Neutrophil (primary cell): Measurements from ENCODE around the gene POLR3GL.
A peak's percentile ranks its signal among the peaks of the same experiment; 100 is the strongest.

ENCODE experiments used
- H3K27ac ChIP-seq: fragments of 200-600 bp; sonication (generic); 2 replicates; pipeline ENCODE4 v1.5.1; 2016; ENCODE audit warnings: mild to moderate bottlenecking, moderate library complexity
- H3K27me3 ChIP-seq: fragments of 200-600 bp; sonication (generic); 2 replicates; pipeline ENCODE4 v1.6.0; 2016; ENCODE audit warnings: mild to moderate bottlenecking
- H3K36me3 ChIP-seq: fragments of 200-600 bp; sonication (generic); 2 replicates; pipeline ENCODE4 v1.5.1; 2017
- H3K4me1 ChIP-seq, 2 experiments: fragments of 200-600 bp in 1 of 2; sonication (generic) in 1 of 2; 1 replicate in 1 of 2; 2 replicates in 1 of 2; pipeline versions ENCODE4 v1.5.1 to v1.6.1; 2013 to 2016; ENCODE audit warnings: low read depth in 1 of 2, low read length in 1 of 2, mild to moderate bottlenecking in 1 of 2, moderate library complexity in 1 of 2; ENCODE audit not compliant: control insufficient read depth in 1 of 2, insufficient read depth in 1 of 2
- H3K4me3 ChIP-seq, 2 experiments: fragments of 200-600 bp in 1 of 2; sonication (generic) in 1 of 2; 1 replicate in 1 of 2; 2 replicates in 1 of 2; pipeline ENCODE4 v1.5.1; 2013 to 2016; ENCODE audit warnings: low read depth in 1 of 2, low read length in 1 of 2, mild to moderate bottlenecking in 1 of 2, moderate library complexity in 1 of 2
- H3K9me3 ChIP-seq: fragments of 200-600 bp; sonication (generic); 2 replicates; pipeline ENCODE4 v1.5.1; 2016
- TF ChIP-seq, protein P1 (sequence below): fragments of 200-600 bp; sonication (generic); IDR thresholded peaks from 2 replicates; pipeline ENCODE4 v1.5.1; 2016; ENCODE audit warnings: antibody characterized with exemption

Gene POLR3GL

DNA sequence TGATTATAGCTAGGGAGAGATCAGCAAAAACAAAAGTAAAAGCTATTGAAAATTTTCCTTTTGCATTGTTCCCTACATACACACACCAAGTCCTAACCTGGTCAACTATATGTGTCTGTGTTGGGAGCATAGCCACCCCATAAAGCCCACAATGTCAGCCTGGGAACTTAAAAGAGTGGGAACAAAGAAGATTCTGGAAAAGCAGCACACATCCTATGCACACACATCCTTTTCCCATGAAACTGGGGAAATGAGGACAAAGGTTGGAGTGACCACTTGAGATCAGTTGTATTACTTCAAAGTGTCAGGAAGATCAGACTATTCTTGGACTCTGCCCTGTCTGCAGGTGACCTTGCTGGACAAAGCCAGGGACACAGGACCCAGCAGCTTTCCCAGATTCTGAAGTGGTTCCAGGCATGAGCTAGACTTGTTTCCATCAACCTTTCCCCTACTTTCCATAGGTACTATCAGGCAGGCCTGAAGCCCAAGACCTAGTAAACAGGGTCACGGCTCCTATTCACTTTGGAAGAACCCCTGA lies 16.0 kb downstream of the POLR3GL start:
- H3K4me1 ChIP-seq, result peaks cover 84 to 85% of the 10 kb centered on the region in 2 experiments
- H3K4me3 ChIP-seq, result peak overlapping the region; percentile 52 to 54
- H3K27ac ChIP-seq, result peak overlapping the region; percentile 99
- H3K27me3 ChIP-seq, result no peaks in the 10 kb centered on the region
- H3K36me3 ChIP-seq, result no peaks in the 10 kb centered on the region
- H3K9me3 ChIP-seq, result no peaks in the 10 kb centered on the region
- TF ChIP-seq, protein P1, sequence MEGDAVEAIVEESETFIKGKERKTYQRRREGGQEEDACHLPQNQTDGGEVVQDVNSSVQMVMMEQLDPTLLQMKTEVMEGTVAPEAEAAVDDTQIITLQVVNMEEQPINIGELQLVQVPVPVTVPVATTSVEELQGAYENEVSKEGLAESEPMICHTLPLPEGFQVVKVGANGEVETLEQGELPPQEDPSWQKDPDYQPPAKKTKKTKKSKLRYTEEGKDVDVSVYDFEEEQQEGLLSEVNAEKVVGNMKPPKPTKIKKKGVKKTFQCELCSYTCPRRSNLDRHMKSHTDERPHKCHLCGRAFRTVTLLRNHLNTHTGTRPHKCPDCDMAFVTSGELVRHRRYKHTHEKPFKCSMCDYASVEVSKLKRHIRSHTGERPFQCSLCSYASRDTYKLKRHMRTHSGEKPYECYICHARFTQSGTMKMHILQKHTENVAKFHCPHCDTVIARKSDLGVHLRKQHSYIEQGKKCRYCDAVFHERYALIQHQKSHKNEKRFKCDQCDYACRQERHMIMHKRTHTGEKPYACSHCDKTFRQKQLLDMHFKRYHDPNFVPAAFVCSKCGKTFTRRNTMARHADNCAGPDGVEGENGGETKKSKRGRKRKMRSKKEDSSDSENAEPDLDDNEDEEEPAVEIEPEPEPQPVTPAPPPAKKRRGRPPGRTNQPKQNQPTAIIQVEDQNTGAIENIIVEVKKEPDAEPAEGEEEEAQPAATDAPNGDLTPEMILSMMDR, result no peak

DNA sequence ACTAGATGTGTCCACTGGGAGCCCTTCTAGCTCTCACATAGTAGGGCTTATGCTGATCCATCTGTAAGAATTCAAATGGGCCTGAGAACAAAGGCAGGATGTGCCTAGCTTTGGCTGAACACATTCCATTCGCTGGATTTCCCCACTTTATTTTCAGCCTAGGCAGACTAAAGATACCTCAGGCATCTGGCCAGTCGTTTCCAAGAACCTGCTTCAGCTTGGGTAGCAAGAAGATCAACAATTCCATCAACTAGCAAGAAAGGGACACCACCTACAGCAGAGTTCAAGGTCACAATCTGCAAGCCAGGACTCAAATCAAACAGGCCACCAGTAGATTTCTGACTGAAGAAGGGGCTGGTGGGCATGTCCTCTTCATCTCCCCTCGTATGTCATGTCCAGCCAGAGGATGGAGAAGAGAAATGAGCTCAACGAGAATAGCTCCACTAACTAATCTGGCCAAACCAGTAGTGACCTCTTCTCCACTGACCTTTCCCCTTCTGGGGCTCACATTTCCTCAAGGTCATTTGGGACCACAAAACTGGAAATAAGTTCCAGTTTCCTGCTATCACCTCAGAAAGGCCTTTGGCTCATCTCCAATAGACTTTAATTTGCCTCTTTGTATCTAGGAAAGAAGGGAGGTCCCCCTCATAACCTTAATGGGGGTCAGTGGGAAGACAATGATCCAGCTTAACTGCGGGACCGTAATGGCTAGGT lies 17.7 kb downstream of the POLR3GL start:
- H3K27me3 ChIP-seq, result no peaks in the 10 kb centered on the region
- TF ChIP-seq, protein P1, result no peak
- no peak overlapping the region for H3K4me3 ChIP-seq
- H3K27ac ChIP-seq, result peak overlapping the region; percentile 99
- H3K9me3 ChIP-seq, result no peaks in the 10 kb centered on the region
- H3K36me3 ChIP-seq, result no peaks in the 10 kb centered on the region
- peaks cover 97 to 100% of the 10 kb centered on the region in 2 experiments for H3K4me1 ChIP-seq

DNA sequence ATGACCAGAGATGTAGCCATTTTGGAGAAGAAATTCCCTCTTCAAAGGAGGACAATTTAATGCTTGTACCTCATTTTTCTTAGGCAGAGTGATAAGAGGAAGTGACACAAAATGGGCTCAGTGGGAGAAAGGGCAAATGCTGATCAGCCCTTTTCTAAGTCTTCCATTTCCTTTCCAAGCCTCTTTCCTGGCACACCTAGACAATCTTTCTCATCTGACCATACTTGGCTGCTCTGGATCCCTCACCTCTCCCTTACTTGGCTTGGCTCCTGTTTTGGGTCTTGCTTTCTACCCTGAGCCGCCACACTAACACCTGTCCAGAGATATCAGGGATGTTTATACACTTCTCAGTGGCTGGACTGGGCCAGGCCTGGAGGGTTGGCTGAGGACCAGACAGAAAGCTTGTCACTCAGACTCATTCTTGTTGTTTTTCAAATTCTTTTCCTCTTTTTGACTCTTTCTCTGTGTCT lies 18.8 kb downstream of the POLR3GL start:
- Histone ChIP-seq H3K27ac (peak overlapping the region; percentile 99), H3K36me3 (no peaks in the 10 kb centered on the region), H3K4me1 (peaks cover 93 to 97% of the 10 kb centered on the region in 2 experiments), H3K4me3 (no peak overlapping the region), H3K27me3 (no peaks in the 10 kb centered on the region), H3K9me3 (no peaks in the 10 kb centered on the region)
- TF ChIP-seq, protein P1, result no peak

DNA sequence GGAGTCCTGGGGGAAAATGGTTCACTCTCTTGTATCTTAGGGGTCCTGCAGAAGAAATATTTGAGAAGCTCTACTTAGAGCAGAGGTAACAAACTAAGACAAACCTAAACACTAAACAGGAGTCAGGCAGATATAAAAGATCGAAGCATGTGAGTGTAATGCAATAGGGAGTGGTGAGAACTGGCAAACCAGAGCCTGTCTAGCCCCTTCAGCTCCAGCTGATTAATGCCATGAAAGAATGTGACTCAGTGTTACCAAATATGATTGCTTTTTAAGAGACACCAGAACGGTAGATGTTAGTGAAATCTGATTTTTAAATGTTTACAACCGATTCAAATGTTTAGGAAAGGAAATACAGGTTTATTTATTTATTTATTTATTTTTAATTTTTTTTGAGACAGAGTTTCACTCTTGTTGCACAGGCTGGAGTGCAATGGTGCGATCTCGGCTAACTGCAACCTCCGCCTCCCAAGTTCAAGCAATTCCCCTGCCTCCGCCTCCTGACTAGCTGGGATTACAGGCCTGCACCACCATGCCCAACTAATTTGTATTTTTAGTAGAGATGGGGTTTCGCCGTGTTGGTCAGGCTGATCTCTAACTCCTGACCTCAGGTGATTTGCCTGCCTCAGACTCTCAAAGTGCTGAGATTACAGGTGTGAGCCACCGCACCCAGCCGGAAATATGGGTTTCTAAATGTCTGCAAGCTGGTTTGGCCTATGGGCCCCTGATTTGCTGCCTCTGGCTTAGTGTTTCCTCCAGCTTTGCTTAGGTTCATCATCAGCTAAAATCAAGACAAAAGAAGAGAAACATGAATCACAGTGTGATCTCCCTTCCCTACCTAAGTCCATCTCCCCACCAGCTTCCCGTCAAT lies 19.7 kb downstream of the POLR3GL start:
- no peaks in the 10 kb centered on the region for H3K36me3 ChIP-seq
- H3K4me1 ChIP-seq, result peaks cover 93 to 95% of the 10 kb centered on the region in 2 experiments
- peak overlapping the region in 1 of 2 experiments; percentile 58 for H3K4me3 ChIP-seq
- H3K9me3 ChIP-seq, result no peaks in the 10 kb centered on the region
- H3K27ac ChIP-seq, result peak overlapping the region; percentile 99
- TF ChIP-seq, protein P1, result no peak
- no peaks in the 10 kb centered on the region for H3K27me3 ChIP-seq

DNA sequence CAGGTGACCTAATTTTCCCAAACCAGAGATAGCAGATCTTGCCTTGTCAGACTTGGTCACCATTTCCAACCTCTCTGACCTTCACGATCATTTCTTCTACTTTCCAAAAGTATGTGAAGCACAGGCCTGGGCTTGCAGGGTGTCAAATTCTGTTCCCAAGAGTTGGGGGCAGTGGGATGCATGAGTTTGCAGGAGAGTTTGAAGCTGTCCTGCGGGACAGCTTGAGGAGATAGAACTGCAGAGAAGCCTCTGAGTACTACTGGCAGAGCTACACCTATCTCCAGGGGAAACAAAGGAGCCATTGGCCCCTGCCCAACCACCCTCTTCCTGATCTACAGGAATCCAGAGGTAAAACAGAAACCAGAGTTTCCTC lies 20.6 kb downstream of the POLR3GL start:
- Histone ChIP-seq H3K4me1 (peaks cover 88% of the 10 kb centered on the region in 2 experiments), H3K36me3 (no peaks in the 10 kb centered on the region), H3K4me3 (peak overlapping the region; percentile 53 to 58), H3K9me3 (no peaks in the 10 kb centered on the region), H3K27me3 (no peaks in the 10 kb centered on the region), H3K27ac (peak overlapping the region; percentile 98)
- TF ChIP-seq, protein P1, result no peak
